Measurements from ENCODE around the gene ADAMTS17.

ADAMTS17 gene

DNA sequence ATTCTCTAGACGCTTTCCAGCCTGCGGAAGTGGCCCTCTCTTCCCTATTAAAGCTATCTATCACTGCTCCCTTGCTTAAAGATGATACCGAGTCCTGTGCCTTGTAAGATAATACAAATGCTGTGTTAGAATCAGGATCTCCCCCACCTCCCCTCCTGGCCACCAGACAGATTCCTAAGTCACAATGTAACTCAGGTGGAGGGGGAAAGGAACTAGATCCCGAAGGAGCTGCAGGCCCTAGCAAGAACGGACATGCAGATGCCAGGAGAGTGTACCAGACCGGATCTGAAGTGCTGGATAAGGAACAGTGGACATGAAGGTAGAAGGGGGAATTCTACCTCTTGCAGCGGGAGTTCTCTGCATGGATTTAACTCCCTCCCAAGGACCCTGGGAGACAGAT is 377.8 kb downstream of the ADAMTS17 start:
- no peak for TF ChIP-seq CTCF (IDR thresholded peaks at IDR 0.05; ENCODE audit: low read depth, low read length)
- H3K4me3 ChIP-seq (ENCODE audit: low read depth, low read length): no peak overlapping the region

DNA sequence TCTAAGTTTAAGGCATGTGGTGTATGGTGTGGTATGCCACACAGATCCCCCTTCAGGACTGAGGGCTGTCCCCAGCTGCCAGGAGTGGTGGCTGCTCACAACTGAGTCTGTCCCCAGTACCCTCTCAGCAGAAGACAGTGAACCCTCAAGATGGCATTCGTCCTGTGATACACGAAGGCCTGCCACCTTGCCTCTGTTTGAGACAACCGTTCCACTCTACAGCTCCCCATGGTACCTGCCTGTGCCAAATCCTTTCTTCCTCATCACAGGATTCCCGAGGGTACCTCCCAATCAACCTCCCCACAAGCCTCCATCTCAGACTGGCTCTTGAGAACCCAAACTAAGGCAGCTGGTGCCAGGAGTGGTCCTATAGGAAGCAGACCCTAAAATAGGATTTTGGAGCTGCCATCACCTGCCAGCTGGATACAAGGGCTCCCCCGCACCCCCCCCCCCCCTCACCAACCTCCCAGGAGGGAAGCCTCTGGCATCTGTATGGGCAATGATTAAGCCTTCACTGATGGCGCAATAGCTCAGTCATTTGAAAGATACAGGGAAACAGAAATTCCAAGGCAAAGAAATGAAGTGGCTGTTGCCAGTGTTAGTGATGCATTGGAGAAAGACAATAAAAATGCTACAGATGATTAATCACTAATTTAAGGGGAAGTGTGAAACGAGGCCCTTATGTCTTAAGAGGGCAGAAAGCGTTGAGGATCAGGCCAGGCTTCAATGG is 378.5 kb downstream of the ADAMTS17 start:
- H3K4me3 ChIP-seq (ENCODE audit: low read depth, low read length): no peak overlapping the region
- no peak for TF ChIP-seq CTCF (IDR thresholded peaks at IDR 0.05; ENCODE audit: low read depth, low read length)

GRCh38 chr15:99962006-99962561 is 379.7 kb downstream of the ADAMTS17 start:
- TF ChIP-seq CTCF (IDR thresholded peaks at IDR 0.05; ENCODE audit: low read depth, low read length): no peak
- no peak overlapping the region for H3K4me3 ChIP-seq (ENCODE audit: low read depth, low read length)

DNA sequence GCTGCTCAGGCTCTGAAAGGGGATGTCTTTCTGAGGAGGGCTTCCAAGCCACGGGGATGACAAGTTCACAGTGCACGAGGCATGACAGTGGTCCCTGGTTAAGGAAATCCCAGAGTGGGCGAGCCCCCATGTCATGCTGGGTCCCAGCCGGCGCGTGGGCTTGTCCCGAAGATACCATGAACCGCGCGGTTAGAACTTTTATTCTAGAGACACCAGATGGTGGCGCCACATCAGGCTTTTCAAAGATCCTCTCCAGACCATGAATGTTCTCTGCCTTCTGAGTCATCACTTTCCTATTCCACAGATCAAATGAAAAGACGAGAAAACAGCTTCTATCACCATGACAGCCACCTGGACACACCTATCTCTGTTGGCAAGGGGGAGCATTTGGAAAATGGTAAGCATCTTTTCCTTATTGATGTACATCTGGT is 380.7 kb downstream of the ADAMTS17 start:
- no peak for TF ChIP-seq CTCF (IDR thresholded peaks at IDR 0.05; ENCODE audit: low read depth, low read length)
- H3K4me3 ChIP-seq (ENCODE audit: low read depth, low read length): no peak overlapping the region

- H3K4me3 ChIP-seq (ENCODE audit: low read depth, low read length): no peak overlapping the region
- TF ChIP-seq CTCF (IDR thresholded peaks at IDR 0.05; ENCODE audit: low read depth, low read length): no peak
Observed at GRCh38 chr15:99959326-99959725, 382.4 kb downstream of the ADAMTS17 start.

- no peak for TF ChIP-seq CTCF (IDR thresholded peaks at IDR 0.05; ENCODE audit: low read depth, low read length)
Observed at GRCh38 chr15:99958426-99959097, 383.2 kb downstream of the ADAMTS17 start.

GRCh38 chr15:99957642-99958013 is 384.1 kb downstream of the ADAMTS17 start:
- TF ChIP-seq CTCF (IDR thresholded peaks at IDR 0.05; ENCODE audit: low read depth, low read length): no peak
- H3K4me3 ChIP-seq (ENCODE audit: low read depth, low read length): no peak overlapping the region

More at GRCh38 chr15:99958426-99959097, 383.2 kb downstream of the ADAMTS17 start:
- no peak overlapping the region for H3K4me3 ChIP-seq (ENCODE audit: low read depth, low read length)
